HEK293 (cell line): ENCODE data around the gene EXOC2.

ENCODE experiments used
- CTCF ChIA-PET: fragments of 350-600 bp; formaldehyde crosslinking; extraction: SDS; loops from one replicate; lab custom pipeline; 2021; ENCODE audit warnings: antibody characterized with exemption; lab: Yijun Ruan, JAX
- POLR2A ChIA-PET: fragments of 300-600 bp; formaldehyde crosslinking; extraction: SDS; loops from one replicate; lab custom pipeline; 2020; ENCODE audit warnings: antibody characterized with exemption, inconsistent platforms; lab: Yijun Ruan, JAX
- H3K27ac ChIP-seq: fragments of 200-500 bp; sonication (Bioruptor generic); 2 replicates; pipeline ENCODE4 v1.5.1; 2014; ENCODE audit warnings: low read depth, low read length, control low read depth, inconsistent platforms; ENCODE audit errors: extremely low read depth
- H3K36me3 ChIP-seq, 2 experiments: fragments of 200-500 bp in 1 of 2; sonication (Bioruptor generic) in 1 of 2; 1 replicate in 1 of 2; 2 replicates in 1 of 2; pipeline ENCODE4 v1.5.1; 2014 to 2017; ENCODE audit warnings: inconsistent platforms in 2 of 2, low read length in 2 of 2; ENCODE audit not compliant: control insufficient read depth in 2 of 2, insufficient read depth in 1 of 2
- H3K4me1 ChIP-seq: fragments of 200-500 bp; sonication (Bioruptor generic); 2 replicates; pipeline ENCODE4 v1.5.1; 2014; ENCODE audit warnings: mild to moderate bottlenecking, low read length, inconsistent platforms; ENCODE audit not compliant: control insufficient read depth, insufficient read depth
- H3K4me3 ChIP-seq: 2 replicates; pipeline ENCODE4 v1.5.1; 2011; ENCODE audit warnings: low read depth, mild to moderate bottlenecking, control low read depth, low read length, moderate library complexity
- H3K9me3 ChIP-seq: fragments of 200-500 bp; sonication (Bioruptor generic); 2 replicates; pipeline ENCODE4 v1.5.1; 2014; ENCODE audit warnings: low read depth, low read length, inconsistent platforms; ENCODE audit not compliant: control insufficient read depth, insufficient read depth
- GFI1B ChIP-seq: fragments of 450-650 bp; formaldehyde crosslinking; IDR thresholded peaks from 2 replicates; pipeline ENCODE4 v1.5.1; 2016; ENCODE audit warnings: missing biosample characterization, missing genetic modification characterization
- KLF17 ChIP-seq: fragments of 450-650 bp; formaldehyde crosslinking; IDR thresholded peaks from 2 replicates; pipeline ENCODE4 v1.5.1; 2016; ENCODE audit warnings: missing biosample characterization, missing genetic modification characterization
- KLF8 ChIP-seq: fragments of 450-650 bp; formaldehyde crosslinking; IDR thresholded peaks from 2 replicates; pipeline ENCODE4 v1.5.1; 2016; ENCODE audit warnings: missing biosample characterization, missing genetic modification characterization
- MZF1 ChIP-seq: fragments of 450-650 bp; formaldehyde crosslinking; IDR thresholded peaks from 2 replicates; pipeline ENCODE4 v1.5.1; 2017; ENCODE audit warnings: missing biosample characterization, missing genetic modification characterization, borderline replicate concordance
- SCRT1 ChIP-seq: fragments of 450-650 bp; formaldehyde crosslinking; IDR thresholded peaks from 2 replicates; pipeline ENCODE4 v1.5.1; 2016; ENCODE audit warnings: missing biosample characterization, missing genetic modification characterization, borderline replicate concordance
- TRIM28 ChIP-seq: IDR thresholded peaks from 2 replicates; pipeline ENCODE4 v1.6.1; 2011; ENCODE audit warnings: low read length, control low read depth, borderline replicate concordance
- ZEB2 ChIP-seq: fragments of 450-650 bp; formaldehyde crosslinking; IDR thresholded peaks from 2 replicates; pipeline ENCODE4 v1.5.1; 2016; ENCODE audit warnings: missing biosample characterization, missing genetic modification characterization
- ZFHX2 ChIP-seq: fragments of 450-650 bp; formaldehyde crosslinking; conservative IDR thresholded peaks from 2 replicates; pipeline ENCODE4 v1.5.1; 2016; ENCODE audit warnings: missing biosample characterization, missing genetic modification characterization
- ZNF10 ChIP-seq: fragments of 450-650 bp; formaldehyde crosslinking; IDR thresholded peaks from 2 replicates; pipeline ENCODE4 v1.5.1; 2017; ENCODE audit warnings: missing biosample characterization, missing genetic modification characterization
- ZNF433 ChIP-seq: fragments of 450-650 bp; formaldehyde crosslinking; IDR thresholded peaks from 2 replicates; pipeline ENCODE4 v1.5.1; 2016; ENCODE audit warnings: missing biosample characterization, missing genetic modification characterization, low read depth
- ZNF571 ChIP-seq: fragments of 450-650 bp; formaldehyde crosslinking; IDR thresholded peaks from 2 replicates; pipeline ENCODE4 v1.5.0; 2017; ENCODE audit warnings: missing biosample characterization, missing genetic modification characterization
- ZNF670 ChIP-seq: fragments of 450-650 bp; formaldehyde crosslinking; IDR thresholded peaks from 2 replicates; pipeline ENCODE4 v1.5.1; 2016; ENCODE audit warnings: missing biosample characterization, missing genetic modification characterization, low read depth
- ZNF677 ChIP-seq: fragments of 450-650 bp; IDR thresholded peaks from 2 replicates; pipeline ENCODE4 v1.5.0; 2018; ENCODE audit warnings: missing biosample characterization, mild to moderate bottlenecking, missing genetic modification characterization, moderate library complexity
- TF ChIP-seq, protein P1 (sequence below): fragments of 450-650 bp; formaldehyde crosslinking; IDR thresholded peaks from 2 replicates; pipeline ENCODE4 v1.5.1; 2016; ENCODE audit warnings: missing biosample characterization, missing genetic modification characterization, borderline replicate concordance
- TF ChIP-seq, protein P2 (sequence below): fragments of 450-650 bp; formaldehyde crosslinking; IDR thresholded peaks from 2 replicates; pipeline ENCODE4 v1.5.1; 2016; ENCODE audit warnings: missing biosample characterization, missing genetic modification characterization
- TF ChIP-seq, protein P3 (sequence below): fragments of 450-650 bp; formaldehyde crosslinking; optimal IDR thresholded peaks from 2 replicates; pipeline ENCODE3; 2016; ENCODE audit warnings: missing biosample characterization, mild to moderate bottlenecking, missing genetic modification characterization

EXOC2 gene

DNA sequence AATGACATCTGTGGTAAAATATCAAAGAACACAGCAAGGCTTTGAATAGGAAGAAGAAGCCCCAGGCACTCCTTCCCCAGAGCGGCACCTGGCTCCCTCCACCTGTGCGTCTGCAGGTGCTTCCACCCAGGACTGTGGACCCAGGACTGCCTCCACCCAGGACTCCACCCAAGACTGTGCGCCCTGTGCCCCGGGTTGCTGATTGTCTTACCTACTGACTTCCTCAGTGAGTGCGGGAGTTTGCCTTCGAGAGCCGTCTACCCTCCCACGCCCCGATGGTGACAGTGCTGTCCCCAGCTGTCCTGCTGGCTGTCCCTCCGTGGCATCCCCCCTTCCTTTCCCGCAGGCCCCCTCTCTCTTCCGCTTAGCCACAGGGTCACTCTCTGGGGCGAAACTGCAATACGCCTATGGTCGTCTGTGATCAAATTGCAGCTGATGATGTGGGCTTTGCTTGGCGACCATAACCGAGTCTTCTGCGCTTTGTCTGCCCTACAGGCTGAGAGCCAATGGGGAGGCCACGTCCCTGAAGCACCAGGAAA lies 249.2 kb downstream of the EXOC2 start (continued):
- TF ChIP-seq, protein P1, sequence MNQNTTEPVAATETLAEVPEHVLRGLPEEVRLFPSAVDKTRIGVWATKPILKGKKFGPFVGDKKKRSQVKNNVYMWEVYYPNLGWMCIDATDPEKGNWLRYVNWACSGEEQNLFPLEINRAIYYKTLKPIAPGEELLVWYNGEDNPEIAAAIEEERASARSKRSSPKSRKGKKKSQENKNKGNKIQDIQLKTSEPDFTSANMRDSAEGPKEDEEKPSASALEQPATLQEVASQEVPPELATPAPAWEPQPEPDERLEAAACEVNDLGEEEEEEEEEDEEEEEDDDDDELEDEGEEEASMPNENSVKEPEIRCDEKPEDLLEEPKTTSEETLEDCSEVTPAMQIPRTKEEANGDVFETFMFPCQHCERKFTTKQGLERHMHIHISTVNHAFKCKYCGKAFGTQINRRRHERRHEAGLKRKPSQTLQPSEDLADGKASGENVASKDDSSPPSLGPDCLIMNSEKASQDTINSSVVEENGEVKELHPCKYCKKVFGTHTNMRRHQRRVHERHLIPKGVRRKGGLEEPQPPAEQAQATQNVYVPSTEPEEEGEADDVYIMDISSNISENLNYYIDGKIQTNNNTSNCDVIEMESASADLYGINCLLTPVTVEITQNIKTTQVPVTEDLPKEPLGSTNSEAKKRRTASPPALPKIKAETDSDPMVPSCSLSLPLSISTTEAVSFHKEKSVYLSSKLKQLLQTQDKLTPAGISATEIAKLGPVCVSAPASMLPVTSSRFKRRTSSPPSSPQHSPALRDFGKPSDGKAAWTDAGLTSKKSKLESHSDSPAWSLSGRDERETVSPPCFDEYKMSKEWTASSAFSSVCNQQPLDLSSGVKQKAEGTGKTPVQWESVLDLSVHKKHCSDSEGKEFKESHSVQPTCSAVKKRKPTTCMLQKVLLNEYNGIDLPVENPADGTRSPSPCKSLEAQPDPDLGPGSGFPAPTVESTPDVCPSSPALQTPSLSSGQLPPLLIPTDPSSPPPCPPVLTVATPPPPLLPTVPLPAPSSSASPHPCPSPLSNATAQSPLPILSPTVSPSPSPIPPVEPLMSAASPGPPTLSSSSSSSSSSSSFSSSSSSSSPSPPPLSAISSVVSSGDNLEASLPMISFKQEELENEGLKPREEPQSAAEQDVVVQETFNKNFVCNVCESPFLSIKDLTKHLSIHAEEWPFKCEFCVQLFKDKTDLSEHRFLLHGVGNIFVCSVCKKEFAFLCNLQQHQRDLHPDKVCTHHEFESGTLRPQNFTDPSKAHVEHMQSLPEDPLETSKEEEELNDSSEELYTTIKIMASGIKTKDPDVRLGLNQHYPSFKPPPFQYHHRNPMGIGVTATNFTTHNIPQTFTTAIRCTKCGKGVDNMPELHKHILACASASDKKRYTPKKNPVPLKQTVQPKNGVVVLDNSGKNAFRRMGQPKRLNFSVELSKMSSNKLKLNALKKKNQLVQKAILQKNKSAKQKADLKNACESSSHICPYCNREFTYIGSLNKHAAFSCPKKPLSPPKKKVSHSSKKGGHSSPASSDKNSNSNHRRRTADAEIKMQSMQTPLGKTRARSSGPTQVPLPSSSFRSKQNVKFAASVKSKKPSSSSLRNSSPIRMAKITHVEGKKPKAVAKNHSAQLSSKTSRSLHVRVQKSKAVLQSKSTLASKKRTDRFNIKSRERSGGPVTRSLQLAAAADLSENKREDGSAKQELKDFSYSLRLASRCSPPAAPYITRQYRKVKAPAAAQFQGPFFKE (tag by site-specific recombination): no peak
- TF ChIP-seq, protein P2, sequence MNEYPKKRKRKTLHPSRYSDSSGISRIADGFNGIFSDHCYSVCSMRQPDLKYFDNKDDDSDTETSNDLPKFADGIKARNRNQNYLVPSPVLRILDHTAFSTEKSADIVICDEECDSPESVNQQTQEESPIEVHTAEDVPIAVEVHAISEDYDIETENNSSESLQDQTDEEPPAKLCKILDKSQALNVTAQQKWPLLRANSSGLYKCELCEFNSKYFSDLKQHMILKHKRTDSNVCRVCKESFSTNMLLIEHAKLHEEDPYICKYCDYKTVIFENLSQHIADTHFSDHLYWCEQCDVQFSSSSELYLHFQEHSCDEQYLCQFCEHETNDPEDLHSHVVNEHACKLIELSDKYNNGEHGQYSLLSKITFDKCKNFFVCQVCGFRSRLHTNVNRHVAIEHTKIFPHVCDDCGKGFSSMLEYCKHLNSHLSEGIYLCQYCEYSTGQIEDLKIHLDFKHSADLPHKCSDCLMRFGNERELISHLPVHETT (tag by site-specific recombination): no peak
- TF ChIP-seq ZNF677 (tag by site-specific recombination): no peak
- TF ChIP-seq, all 188 proteins: peak for 0

GRCh38 chr6:441126-441920 lies 251.6 kb downstream of the EXOC2 start:
- CTCF ChIA-PET: interaction anchor here (0.6 to 1.1 kb wide), 4 partner anchors 10 to 235 kb away, joined by 3 to 6 read pairs (median 4); no protein-coding TSS in a partner anchor
- TF ChIP-seq ZNF433 (tag by site-specific recombination) (no peak), KLF17 (tag by site-specific recombination) (no peak), ZFHX2 (tag by site-specific recombination) (no peak), ZEB2 (tag by site-specific recombination) (no peak), SCRT1 (tag by site-specific recombination) (no peak), TRIM28 (no peak), GFI1B (tag by site-specific recombination) (no peak), MZF1 (tag by site-specific recombination) (no peak), ZNF670 (tag by site-specific recombination) (no peak), ZNF10 (tag by site-specific recombination) (no peak), ZNF571 (tag by site-specific recombination) (no peak), KLF8 (tag by site-specific recombination) (no peak)
- TF ChIP-seq, protein P3, sequence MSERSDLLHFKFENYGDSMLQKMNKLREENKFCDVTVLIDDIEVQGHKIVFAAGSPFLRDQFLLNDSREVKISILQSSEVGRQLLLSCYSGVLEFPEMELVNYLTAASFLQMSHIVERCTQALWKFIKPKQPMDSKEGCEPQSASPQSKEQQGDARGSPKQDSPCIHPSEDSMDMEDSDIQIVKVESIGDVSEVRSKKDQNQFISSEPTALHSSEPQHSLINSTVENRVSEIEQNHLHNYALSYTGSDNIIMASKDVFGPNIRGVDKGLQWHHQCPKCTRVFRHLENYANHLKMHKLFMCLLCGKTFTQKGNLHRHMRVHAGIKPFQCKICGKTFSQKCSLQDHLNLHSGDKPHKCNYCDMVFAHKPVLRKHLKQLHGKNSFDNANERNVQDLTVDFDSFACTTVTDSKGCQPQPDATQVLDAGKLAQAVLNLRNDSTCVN (tag by site-specific recombination): no peak
- TF ChIP-seq, all 188 proteins: peak for 0
- Histone ChIP-seq H3K9me3 (no peaks in the 10 kb centered on the region), H3K27ac (no peak overlapping the region), H3K36me3 (no peaks in the 10 kb centered on the region), H3K4me3 (no peak overlapping the region), H3K4me1 (no peaks in the 10 kb centered on the region)
- POLR2A ChIA-PET: no interaction called here
